HUES64 (cell line): ENCODE data around the gene RPL11.
A peak's percentile ranks its signal among the peaks of the same experiment; 100 is the strongest.

Source experiments
- H3K27ac ChIP-seq: 2 replicates; pipeline ENCODE4 v1.7.0; 2013; ENCODE audit warnings: low read depth, low read length, inconsistent platforms
- H3K27me3 ChIP-seq: 2 replicates; pipeline ENCODE4 v1.6.1; 2013; ENCODE audit warnings: mild to moderate bottlenecking, low read length; ENCODE audit not compliant: insufficient read depth
- H3K36me3 ChIP-seq: 2 replicates; pipeline ENCODE4 v1.6.1; 2013; ENCODE audit warnings: mild to moderate bottlenecking, low read length; ENCODE audit not compliant: insufficient read depth
- H3K4me1 ChIP-seq: 2 replicates; pipeline ENCODE4 v1.6.1; 2013; ENCODE audit warnings: mild to moderate bottlenecking, low read length, moderate library complexity; ENCODE audit not compliant: insufficient read depth
- H3K4me3 ChIP-seq: 2 replicates; pipeline ENCODE4 v1.5.1; 2013; ENCODE audit warnings: mild to moderate bottlenecking, low read length, moderate library complexity
- H3K9ac ChIP-seq: 2 replicates; pipeline ENCODE4 v1.6.1; 2013; ENCODE audit warnings: mild to moderate bottlenecking, low read depth, low read length
- H3K9me3 ChIP-seq: 2 replicates; pipeline ENCODE4 v1.6.1; 2013; ENCODE audit warnings: low read depth, low read length; ENCODE audit not compliant: insufficient read depth
- WGBS: fragments of 150-250, 120-280 bp; methylation state at CpG from one replicate; pipeline ENCODE4 v1.1.7; 2013; ENCODE audit warnings: missing lambda C conversion rate; 5-methylcytosine and 5-hydroxymethylcytosine counted together

The RPL11 gene

GRCh38 chr1:23736437-23737134 lies 45.0 kb downstream of the RPL11 start:
- Histone ChIP-seq H3K27ac (no peak overlapping the region), H3K27me3 (no peaks in the 10 kb centered on the region), H3K36me3 (no peaks in the 10 kb centered on the region), H3K4me1 (no peaks in the 10 kb centered on the region), H3K9me3 (no peaks in the 10 kb centered on the region), H3K9ac (no peak overlapping the region), H3K4me3 (no peak overlapping the region)
- 97% methylated on average over 7 of the region's 7 CpGs for WGBS

- Histone ChIP-seq H3K27ac (no peak overlapping the region), H3K27me3 (no peaks in the 10 kb centered on the region), H3K9me3 (no peaks in the 10 kb centered on the region), H3K9ac (no peak overlapping the region), H3K4me1 (peaks cover 13% of the 10 kb centered on the region), H3K4me3 (no peak overlapping the region), H3K36me3 (peaks cover 10% of the 10 kb centered on the region)
- 96% methylated on average over 3 of the region's 5 CpGs for WGBS
Observed at GRCh38 chr1:23741609-23742008, 50.0 kb downstream of the RPL11 start.

- peaks cover 13% of the 10 kb centered on the region for H3K4me1 ChIP-seq
- no peaks in the 10 kb centered on the region for H3K9me3 ChIP-seq
- peaks cover 21% of the 10 kb centered on the region for H3K36me3 ChIP-seq
- H3K27ac ChIP-seq: peak overlapping the region; percentile 81
- peak overlapping the region; percentile 92 for H3K4me3 ChIP-seq
- 15% methylated on average over 28 of the region's 28 CpGs for WGBS
- H3K9ac ChIP-seq: peak overlapping the region; percentile 88
- no peaks in the 10 kb centered on the region for H3K27me3 ChIP-seq
Observed at GRCh38 chr1:23742670-23743286, 51.2 kb downstream of the RPL11 start.

- Histone ChIP-seq H3K27ac (peak within 1 kb of the TSS; percentile 81), H3K4me1 (peaks cover 13% of the 10 kb centered on the region), H3K36me3 (peaks cover 25% of the 10 kb centered on the region), H3K27me3 (no peaks in the 10 kb centered on the region), H3K9me3 (no peaks in the 10 kb centered on the region), H3K4me3 (peak within 1 kb of the TSS; percentile 92), H3K9ac (peak within 1 kb of the TSS; percentile 88)
- under 1% methylated on average over 119 of the region's 119 CpGs for WGBS
Observed at GRCh38 chr1:23743287-23744152, 51.9 kb downstream of the RPL11 start, which contains the start of gene ELOA. Gene ELOA (plus strand): TSS chr1:23743471. CDS start chr1:23743504, 33 bp downstream.

- Histone ChIP-seq H3K36me3 (peaks cover 43% of the 10 kb centered on the region), H3K9me3 (no peaks in the 10 kb centered on the region), H3K27ac (no peak overlapping the region), H3K4me3 (no peak overlapping the region), H3K4me1 (peaks cover 13% of the 10 kb centered on the region), H3K27me3 (no peaks in the 10 kb centered on the region), H3K9ac (no peak overlapping the region)
- 96% methylated on average over 1 of the region's 1 CpG for WGBS
Observed at GRCh38 chr1:23745515-23745914, 53.9 kb downstream of the RPL11 start.
